Upper lobe of left lung (tissue), 6 donors: Measurements from ENCODE around the gene STX17. TPM values are rescaled to one million over a fixed set of nuclear protein-coding genes. Genes with fewer than 3 reads are reported as not detected.

Experiments
- ATAC-seq, 2 donors: fragments of 200-7000 bp; cut with Tn5 transposase; one replicate each; pipeline ENCODE4 v1.9.1; 2022; ENCODE audit warnings: mild to moderate bottlenecking in 2 of 2, moderate library complexity in 2 of 2; ENCODE audit not compliant: low FRiP score in 2 of 2
- DNase-seq, 2 donors: peaks; one replicate each; pipeline ENCODE4 v3.0.0-alpha.2; 2019 to 2020
- H3K27ac ChIP-seq, 4 donors: fragments of 200-600 bp; sonication (generic); one replicate each; pipeline ENCODE4 v1.5.1; 2016 to 2019
- H3K27me3 ChIP-seq, 4 donors: fragments of 200-600 bp; sonication (generic); one replicate each; pipeline ENCODE4 v1.5.1; 2017 to 2019
- H3K36me3 ChIP-seq, 4 donors: fragments of 200-600 bp; sonication (generic); one replicate each; pipeline ENCODE4 v1.5.1; 2016 to 2019
- H3K4me1 ChIP-seq, 4 donors: fragments of 200-600 bp; sonication (generic); one replicate each; pipeline ENCODE4 v1.5.1; 2018 to 2019
- H3K4me3 ChIP-seq, 4 donors: fragments of 200-600 bp; sonication (generic); one replicate each; pipeline ENCODE4 v1.5.1; 2017 to 2019; ENCODE audit warnings: mild to moderate bottlenecking in 2 of 4, moderate library complexity in 1 of 4
- H3K9me3 ChIP-seq, 4 donors: fragments of 200-600 bp; sonication (generic); one replicate each; pipeline ENCODE4 v1.5.1; 2018 to 2019
- CTCF ChIP-seq, 6 experiments: fragments of 450-650 bp in 4 of 6; fragments of 200-600 bp in 2 of 6; sonication (generic) in 2 of 6; IDR thresholded peaks; one replicate each; pipeline ENCODE4 v1.5.1; 2016 to 2019; ENCODE audit warnings: antibody characterized with exemption in 6 of 6
- EP300 ChIP-seq, 4 donors: sonication (generic); formaldehyde crosslinking; IDR thresholded peaks; one replicate each; pipeline ENCODE4 v1.5.1; 2017; ENCODE audit warnings: antibody characterized with exemption in 4 of 4, control low read depth in 2 of 4
- POLR2A ChIP-seq, 4 donors: fragments of 450-650 bp; IDR thresholded peaks; one replicate each; pipeline ENCODE4 v1.5.1; 2016 to 2017; ENCODE audit warnings: antibody characterized with exemption in 4 of 4, mild to moderate bottlenecking in 2 of 4
- POLR2AphosphoS5 ChIP-seq, 2 donors: sonication (generic); formaldehyde crosslinking; IDR thresholded peaks; one replicate each; pipeline ENCODE4 v1.5.1; 2017; ENCODE audit warnings: antibody characterized with exemption in 2 of 2
- WGBS, 2 donors: methylation state at CpG; one replicate each; pipeline ENCODE4 v1.1.5; 2017 to 2018; 5-methylcytosine and 5-hydroxymethylcytosine counted together
- total RNA-seq, 6 donors: library from RNA; depleted of rRNA in 4 of 6; stranded (reverse); fragments of >200 nt in 4 of 6; gene quantifications; one replicate each; pipeline versions ENCODE4 v1.1.0 to v1.2.1, GENCODE V29; 2016 to 2021
- donor health status: DM: no; HTN: no; CAD: no; lungs with moderate emphysema.
- donor health status: DM: no; HTN: yes; CAD: no; lungs with severe emphysema.

STX17 gene
- total RNA-seq, 6 donors from 2014 or later = 23.0 to 234 (median 35.8) TPM

- Histone ChIP-seq H3K4me1 (no peaks in the 10 kb centered on the region), H3K27ac (no peak overlapping the region), H3K9me3 (peaks cover 0 to 3% (median 0%) of the 10 kb centered on the region in 4 donors), H3K36me3 (peaks cover 3 to 57% (median 7%) of the 10 kb centered on the region in 4 donors), H3K27me3 (no peaks in the 10 kb centered on the region), H3K4me3 (no peak overlapping the region)
- no peak for DNase-seq
- no peak for TF ChIP-seq POLR2A (IDR thresholded peaks at IDR 0.05)
- no peak for TF ChIP-seq POLR2AphosphoS5 (IDR thresholded peaks at IDR 0.05)
- TF ChIP-seq EP300 (IDR thresholded peaks at IDR 0.05) = no peak
- TF ChIP-seq CTCF (IDR thresholded peaks at IDR 0.05) = no peak
- no peak for ATAC-seq
These were observed 108.4 kb downstream of the STX17 start for GRCh38 chr9:100014846-100015245.

GRCh38 chr9:100019541-100019940 lies 113.1 kb downstream of the STX17 start:
- 94 to 97% methylated on average over 1 of the region's 1 CpG for WGBS, 2 donors
- H3K4me1 ChIP-seq = no peaks in the 10 kb centered on the region
- no peaks in the 10 kb centered on the region for H3K27me3 ChIP-seq
- H3K36me3 ChIP-seq = peaks cover 3 to 49% (median 9%) of the 10 kb centered on the region in 4 donors
- no peak overlapping the region for H3K27ac ChIP-seq
- DNase-seq (no peak), ATAC-seq (no peak)
- no peak for TF ChIP-seq POLR2A (IDR thresholded peaks at IDR 0.05)
- no peak for TF ChIP-seq EP300 (IDR thresholded peaks at IDR 0.05)
- TF ChIP-seq POLR2AphosphoS5 (IDR thresholded peaks at IDR 0.05) = no peak
- TF ChIP-seq CTCF (IDR thresholded peaks at IDR 0.05) = no peak
- no peak overlapping the region for H3K4me3 ChIP-seq
- no peaks in the 10 kb centered on the region for H3K9me3 ChIP-seq

Other genes starting within 250 kb of the STX17 start
- gene NR4A3, start 84.8 kb upstream of the STX17 start, total RNA-seq = 10 to 100 TPM in 1 of 6 donors, 1 to 10 TPM in 5; 1.0 to 10.8 (median 5.6) TPM
- 10 to 100 TPM; 11.5 to 28.5 (median 20.4) TPM for gene ERP44, start 192.3 kb downstream of the STX17 start, total RNA-seq
- 10 to 100 TPM; 14.7 to 43.0 (median 23.3) TPM for gene INVS, start 192.6 kb downstream of the STX17 start, total RNA-seq